T-helper 2 cell treated with Interferon-gamma antibody and Interleukin-4, amounts not matched to agents 100 ng/mL and 5 ng/mL, for 36 hours (primary cell): ENCODE data around the gene LDLRAD2. TPM values are rescaled to one million over a fixed set of nuclear protein-coding genes. Genes with fewer than 3 reads are reported as not detected.
"Not testable (repeated sequence)": the region's sequence is repeated elsewhere in the genome, so short reads cannot be mapped to it uniquely, and the experiment has no call there.

Experiments
- intact Hi-C: fragments of 100-400 bp; cut with micrococcal nuclease; formaldehyde crosslinking; loops from one replicate; pipeline ENCODE4 v1.15.1; 2023
- total RNA-seq: library from RNA; stranded (reverse); gene quantifications from 2 replicates; pipeline ENCODE4 v1.2.3, GENCODE V29; 2022

Gene LDLRAD2
- total RNA-seq, 1 donor from 2014 or later, result 0.05 TPM

DNA sequence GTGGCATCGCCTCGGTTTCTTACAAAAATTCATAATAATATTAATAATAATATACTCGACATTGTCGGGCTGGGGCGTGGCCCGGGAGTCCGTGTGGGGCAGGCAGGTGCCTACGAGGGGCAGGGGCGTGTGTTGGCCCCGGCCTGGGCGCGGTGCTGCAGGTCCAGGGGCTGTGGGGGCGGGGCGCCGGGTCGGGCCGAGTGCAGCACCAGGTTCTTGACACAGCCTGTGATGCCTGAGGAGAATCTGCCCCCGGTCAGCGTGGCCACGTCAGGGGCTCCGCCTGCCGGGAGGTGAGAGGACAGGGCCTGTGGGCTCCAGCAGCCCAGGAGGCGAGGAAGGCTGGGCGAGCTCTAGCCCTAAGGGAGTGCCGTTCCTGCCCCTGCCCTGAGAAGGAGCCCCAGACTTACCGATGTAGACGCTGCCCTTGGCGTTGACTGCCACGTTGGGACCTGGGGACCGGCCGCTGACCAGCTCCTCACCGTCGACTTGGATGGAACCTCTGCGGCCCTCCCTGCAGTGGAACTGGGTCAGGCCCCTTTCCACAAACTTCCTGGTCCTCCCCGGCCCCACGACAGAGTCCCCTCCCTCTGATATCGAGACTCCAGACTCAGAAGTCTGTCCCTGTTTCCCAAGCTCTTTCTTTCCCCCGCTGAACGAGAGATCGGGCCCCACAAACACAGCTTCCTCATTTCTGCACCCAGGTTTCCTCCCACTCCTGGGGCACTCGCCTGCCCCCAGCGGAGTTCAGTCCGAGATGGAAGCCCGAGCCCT lies 11.3 kb downstream of the LDLRAD2 start:
- intact Hi-C loops, result no loop called here

- intact Hi-C loops, result no loop called here
These were observed 12.1 kb downstream of the LDLRAD2 start for GRCh38 chr1:21823980-21824702.

GRCh38 chr1:21824926-21825325 lies 12.9 kb downstream of the LDLRAD2 start:
- intact Hi-C loops, result no loop called here

DNA sequence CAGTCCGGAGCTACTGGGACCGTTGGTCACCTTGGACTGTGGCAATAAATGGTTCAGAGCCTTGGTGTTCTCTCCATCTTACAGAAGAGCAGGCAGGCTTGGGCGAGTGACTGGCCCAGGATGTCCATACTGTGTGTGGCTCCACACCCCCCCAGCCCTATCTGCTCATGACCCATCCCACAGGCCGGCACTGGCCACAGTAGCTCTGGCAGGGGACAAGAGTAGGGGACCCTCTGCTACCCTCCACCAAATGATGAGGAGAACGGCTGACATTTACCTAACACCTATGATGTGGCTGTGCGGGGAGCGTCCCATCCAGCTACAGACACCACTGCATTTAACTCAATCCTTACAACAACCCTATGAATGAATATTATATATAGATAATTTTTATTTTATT lies 13.3 kb downstream of the LDLRAD2 start:
- intact Hi-C loops, result no loop called here

- intact Hi-C loops, result not testable (repeated sequence)
These were observed 14.6 kb downstream of the LDLRAD2 start for GRCh38 chr1:21826694-21827093.

DNA sequence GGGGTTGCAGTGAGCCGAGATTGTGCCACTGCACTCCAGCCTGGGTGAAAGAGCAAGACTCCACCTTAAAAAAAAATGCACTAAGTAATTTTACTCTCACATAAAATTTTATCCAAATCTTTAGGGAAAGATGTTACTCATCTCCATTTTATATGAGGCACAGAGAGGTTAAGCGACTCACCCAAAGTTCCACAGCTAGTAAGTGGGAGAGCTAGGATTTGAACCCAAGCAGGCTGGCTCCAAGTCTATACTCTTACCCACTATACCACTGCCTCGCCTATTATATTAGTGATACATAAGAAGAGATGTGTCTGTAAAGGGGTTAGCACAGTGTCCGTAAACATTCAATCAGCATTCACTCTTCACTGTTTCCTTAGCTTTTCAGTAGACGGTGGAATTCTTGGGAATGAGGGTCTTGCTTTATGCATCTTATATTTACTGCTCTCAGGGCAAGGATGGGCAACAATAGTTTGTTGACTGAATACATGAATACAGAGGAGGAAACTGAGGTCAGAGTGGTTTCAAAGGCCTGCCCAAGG lies 15.1 kb downstream of the LDLRAD2 start:
- intact Hi-C loops, result no loop called here

GRCh38 chr1:21828075-21828474 lies 16.0 kb downstream of the LDLRAD2 start:
- intact Hi-C loops, result no loop called here

DNA sequence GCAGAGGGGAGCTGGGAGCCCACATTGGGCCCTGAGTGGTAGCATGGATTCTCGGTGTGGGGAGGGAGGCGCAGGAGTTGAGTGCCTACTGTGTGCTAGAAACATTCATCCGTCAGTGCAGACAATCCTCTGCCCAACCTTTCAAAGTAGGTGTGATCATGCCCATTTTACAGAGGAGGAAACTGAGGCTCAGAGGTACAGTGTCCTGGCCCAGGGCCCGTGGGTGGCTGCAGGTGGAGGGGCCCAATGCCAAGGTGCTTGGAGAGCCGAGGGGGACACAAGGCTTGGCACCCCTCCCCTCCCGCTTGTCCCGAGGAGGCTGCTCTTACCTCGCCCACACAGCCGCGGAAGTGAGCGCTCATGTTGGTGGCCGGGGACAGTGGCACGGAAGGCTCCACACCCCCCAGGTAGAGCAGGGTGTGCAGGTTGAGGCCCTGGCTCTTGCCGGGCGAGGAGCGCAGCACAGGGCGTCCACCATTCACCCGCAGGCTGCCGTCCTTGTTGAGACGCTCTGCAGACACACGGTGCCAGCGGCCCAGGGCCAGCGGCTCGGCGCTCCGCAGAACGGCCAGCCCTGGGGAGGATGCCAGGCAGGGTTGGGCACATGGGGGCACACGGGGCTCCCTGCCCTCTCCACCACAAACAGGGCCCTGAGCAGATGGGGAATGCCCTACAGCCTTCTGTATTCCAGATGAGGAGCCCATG lies 16.6 kb downstream of the LDLRAD2 start:
- intact Hi-C loops, result no loop called here

DNA sequence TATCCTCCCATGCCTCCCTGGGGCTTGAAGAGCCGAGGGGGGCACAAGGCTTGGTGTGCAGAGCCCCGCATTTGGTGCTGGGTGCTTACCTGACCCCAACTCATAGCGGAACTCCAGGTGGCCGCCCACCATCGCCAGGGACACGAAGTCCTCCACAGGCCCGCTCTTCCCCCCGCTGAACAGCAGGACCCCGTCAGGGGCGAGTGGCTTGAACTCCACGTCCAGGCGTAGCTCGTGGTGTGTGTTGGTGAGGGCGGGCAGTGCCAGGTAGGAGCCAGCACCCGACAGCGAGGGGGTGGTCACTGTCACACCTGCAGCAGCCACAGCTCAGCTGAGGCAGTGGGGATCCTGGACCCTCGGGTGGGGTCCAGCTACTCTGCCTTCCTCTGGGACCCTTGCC lies 17.2 kb downstream of the LDLRAD2 start:
- intact Hi-C loops, result no loop called here

DNA sequence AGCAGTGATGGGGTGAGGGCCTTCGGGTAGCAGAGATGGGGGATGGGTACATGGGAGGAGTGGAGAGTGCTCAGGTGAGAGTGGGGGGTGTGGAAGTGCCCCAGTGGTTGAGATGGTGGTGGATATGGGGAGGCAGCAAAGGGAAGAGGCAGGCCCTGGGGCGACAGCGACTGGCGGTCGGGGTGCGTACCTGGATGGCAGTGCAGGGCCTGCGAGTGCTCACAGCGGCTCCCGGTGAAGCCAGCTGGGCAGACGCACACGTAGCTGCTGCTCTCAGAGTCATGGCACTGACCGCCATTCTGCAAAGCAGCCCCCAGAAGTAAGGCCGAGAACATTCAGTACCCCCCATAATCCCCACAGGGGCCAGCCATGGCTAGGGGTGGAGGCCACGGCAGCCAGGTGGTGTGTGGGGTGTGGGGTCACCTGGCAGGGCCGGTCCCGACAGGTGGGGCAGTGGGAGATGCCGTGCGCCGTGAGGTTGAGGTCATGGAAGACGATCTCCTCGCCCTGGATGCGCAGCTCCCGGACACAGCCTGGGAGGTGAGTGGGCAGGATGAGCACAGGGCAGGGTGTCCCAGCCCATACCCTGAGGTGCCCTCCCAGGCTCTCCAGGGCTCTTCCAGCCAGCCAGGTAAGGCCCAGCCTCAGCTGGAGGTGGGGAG lies 18.9 kb downstream of the LDLRAD2 start:
- intact Hi-C loops, result no loop called here

DNA sequence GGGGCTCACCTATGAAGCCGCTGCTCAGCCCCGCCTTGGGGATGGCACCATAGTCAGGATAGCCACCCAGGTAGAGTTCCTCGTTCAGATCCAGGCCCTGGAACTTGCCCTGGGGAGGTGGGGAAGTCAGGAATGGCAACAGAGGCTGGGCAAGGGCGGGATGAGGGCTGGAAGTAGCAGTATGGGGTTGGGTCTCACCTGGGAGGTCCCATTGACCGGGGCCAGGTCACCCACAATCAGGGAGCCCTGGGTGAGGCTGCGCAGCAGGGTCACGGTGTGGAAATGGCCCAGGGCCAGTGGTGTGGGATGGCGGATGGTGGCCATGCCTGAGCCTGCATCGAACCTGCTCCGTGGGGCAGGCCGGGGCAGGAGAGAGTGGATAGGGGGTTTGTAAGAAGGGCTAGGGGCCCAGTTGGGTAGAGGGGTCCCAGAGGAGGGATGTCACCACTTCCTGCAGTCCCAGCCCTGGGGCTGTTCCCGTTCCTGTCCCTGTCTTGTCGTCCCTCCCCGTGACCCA lies 19.4 kb downstream of the LDLRAD2 start:
- intact Hi-C loops, result no loop called here

DNA sequence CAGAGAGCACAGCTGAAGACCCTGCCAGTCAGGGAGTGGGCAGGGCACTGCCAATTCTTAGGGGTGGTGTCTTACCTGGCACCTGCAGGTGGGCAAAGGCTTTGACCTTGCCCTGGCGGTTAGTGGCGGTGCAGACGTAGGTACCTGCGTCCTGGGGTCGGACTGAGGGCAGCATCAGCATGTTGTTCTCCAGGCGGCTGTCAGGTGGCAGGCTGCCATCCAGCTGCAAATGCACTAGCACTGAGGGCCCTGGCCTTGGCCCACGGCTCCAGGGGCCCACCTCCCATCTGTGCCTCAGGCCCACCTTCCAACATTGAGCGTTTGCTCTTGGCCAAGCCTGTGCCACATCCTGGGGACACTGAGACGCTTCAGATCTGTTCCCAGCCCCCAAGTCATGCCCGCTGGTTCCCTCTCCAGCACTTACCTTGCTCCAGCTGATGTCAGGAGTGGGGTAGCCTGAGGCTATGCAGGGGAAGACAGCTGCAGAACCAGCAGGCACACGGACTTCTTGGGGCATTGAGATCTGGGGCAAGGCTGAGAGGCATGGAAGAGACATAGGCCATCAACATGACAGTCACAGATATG lies 21.4 kb downstream of the LDLRAD2 start:
- intact Hi-C loops, result no loop called here

GRCh38 chr1:21834094-21834493 lies 22.0 kb downstream of the LDLRAD2 start:
- intact Hi-C loops, result no loop called here

- intact Hi-C loops, result no loop called here
These were observed 22.6 kb downstream of the LDLRAD2 start for GRCh38 chr1:21834666-21835065.

GRCh38 chr1:21836010-21836409 lies 23.9 kb downstream of the LDLRAD2 start:
- intact Hi-C loops, result no loop called here

- intact Hi-C loops, result no loop called here
These were observed 24.7 kb downstream of the LDLRAD2 start for GRCh38 chr1:21836729-21837128.

DNA sequence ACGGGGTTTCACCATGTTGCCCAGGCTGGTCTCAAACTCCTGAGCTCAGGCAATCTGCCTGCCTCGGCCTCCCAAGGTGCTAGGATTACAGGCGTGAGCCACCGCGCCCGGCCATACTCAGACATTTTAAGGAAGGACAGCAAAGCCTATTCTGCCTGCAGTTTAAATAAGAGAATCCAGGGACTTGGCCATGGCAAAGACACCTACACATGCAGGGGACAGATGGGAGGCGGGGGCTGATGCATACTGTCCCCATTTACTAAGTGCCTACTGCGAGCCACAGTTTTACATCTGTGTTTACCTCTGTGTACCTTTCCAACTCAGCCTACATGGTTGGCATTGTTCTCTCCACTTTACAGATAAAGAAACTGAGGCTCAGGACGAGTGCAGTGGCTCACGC lies 25.4 kb downstream of the LDLRAD2 start:
- intact Hi-C loops, result no loop called here

- intact Hi-C loops, result no loop called here
These were observed 26.5 kb downstream of the LDLRAD2 start for GRCh38 chr1:21838359-21839157.

DNA sequence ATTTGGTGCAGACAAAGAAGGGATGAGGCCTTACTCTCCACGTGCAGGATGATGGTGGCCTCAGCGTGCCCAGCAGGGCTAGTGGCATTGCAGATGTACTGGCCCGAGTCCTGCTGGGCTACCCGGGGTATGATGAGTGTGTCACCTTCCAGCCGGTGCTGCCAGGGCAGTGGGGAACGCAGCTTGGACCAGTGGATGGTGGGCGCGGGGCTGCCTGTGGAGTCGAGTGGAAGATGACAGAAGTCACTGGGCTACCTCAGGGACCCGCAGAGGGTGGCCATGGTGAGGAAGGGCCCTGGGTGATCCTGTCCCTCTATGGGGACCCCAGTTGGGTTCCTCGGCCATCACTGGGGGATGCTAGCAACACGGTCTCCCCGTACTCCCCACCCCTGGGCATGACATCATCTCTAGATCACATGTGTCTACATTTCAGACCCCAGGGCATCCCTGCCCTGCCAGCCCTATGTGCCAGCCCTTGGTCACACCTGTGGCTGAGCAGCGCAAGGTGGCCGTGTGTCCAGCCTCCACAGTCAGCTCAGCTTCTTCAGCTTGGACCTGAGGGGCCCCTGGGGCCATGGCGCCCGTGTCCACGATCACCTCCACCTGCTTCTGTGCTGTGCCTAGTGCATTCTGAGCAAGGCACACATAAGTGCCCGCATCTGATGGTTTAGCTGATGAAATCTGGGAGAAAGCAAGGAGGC lies 27.4 kb downstream of the LDLRAD2 start:
- intact Hi-C loops, result no loop called here
